ENCODE measurements around the gene PCNX4. TPM values are rescaled to one million over a fixed set of nuclear protein-coding genes. Genes with fewer than 3 reads are reported as not detected.

Gene PCNX4
- total RNA-seq, 2 experiments from 2014 or later, result 49.1 to 54.4 TPM

DNA sequence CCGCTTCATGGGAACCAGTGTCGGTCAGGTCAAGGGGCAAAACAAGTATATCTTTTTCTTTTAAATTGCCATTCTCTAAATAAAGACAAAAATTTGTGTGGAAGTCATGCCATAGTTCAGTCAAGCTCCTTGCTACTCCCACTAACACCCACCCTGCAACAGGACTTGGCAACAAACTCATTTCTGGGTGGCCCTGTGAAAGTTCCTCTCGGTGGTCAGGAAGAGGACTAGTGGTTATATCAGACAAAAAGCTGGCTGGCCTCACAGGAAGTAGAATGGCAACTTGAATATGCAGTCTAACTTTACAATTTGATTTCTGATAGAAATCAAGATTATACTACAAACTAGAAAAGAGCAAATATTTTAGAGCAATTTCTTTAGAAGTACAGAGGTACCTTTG, 62.3 kb downstream of the PCNX4 start:
- no peak for DNase-seq (ENCODE audit: low spot score)
- no peaks in the 10 kb centered on the region for H3K9me3 ChIP-seq (ENCODE audit: low read length)
- H3K79me2 ChIP-seq (ENCODE audit: insufficient read depth, low read depth, low read length), result no peaks in the 10 kb centered on the region
- intact Hi-C loops (cut with micrococcal nuclease; ENCODE audit: unreplicated experiment), result no loop called here
- H3K9me2 ChIP-seq (ENCODE audit: insufficient read depth, low read length), result no peaks in the 10 kb centered on the region
- no peaks in the 10 kb centered on the region for H4K20me1 ChIP-seq (ENCODE audit: insufficient read depth, low read length)
- H3K4me2 ChIP-seq (ENCODE audit: low read length), result no peak overlapping the region
- no peak overlapping the region for H2AFZ ChIP-seq (ENCODE audit: low read length)
- peaks cover 16% of the 10 kb centered on the region for H3K4me1 ChIP-seq (ENCODE audit: insufficient read depth, low read length, poor library complexity, severe bottlenecking)
- BruUV-seq (replicated peaks), result no TSS peak
- POLR2A ChIA-PET, result interaction anchor here (0.6 to 1.0 kb wide), 3 partner anchors 12 to 193 kb away, joined by 3 to 4 read pairs (median 3); no protein-coding TSS in a partner anchor
- CTCF ChIA-PET (ENCODE audit: unreplicated experiment), result interaction anchor here (1.1 kb wide), 1 partner anchor 24 kb away, joined by 3 read pairs; no protein-coding TSS in a partner anchor
- TF ChIP-seq, protein P1, sequence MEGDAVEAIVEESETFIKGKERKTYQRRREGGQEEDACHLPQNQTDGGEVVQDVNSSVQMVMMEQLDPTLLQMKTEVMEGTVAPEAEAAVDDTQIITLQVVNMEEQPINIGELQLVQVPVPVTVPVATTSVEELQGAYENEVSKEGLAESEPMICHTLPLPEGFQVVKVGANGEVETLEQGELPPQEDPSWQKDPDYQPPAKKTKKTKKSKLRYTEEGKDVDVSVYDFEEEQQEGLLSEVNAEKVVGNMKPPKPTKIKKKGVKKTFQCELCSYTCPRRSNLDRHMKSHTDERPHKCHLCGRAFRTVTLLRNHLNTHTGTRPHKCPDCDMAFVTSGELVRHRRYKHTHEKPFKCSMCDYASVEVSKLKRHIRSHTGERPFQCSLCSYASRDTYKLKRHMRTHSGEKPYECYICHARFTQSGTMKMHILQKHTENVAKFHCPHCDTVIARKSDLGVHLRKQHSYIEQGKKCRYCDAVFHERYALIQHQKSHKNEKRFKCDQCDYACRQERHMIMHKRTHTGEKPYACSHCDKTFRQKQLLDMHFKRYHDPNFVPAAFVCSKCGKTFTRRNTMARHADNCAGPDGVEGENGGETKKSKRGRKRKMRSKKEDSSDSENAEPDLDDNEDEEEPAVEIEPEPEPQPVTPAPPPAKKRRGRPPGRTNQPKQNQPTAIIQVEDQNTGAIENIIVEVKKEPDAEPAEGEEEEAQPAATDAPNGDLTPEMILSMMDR (conservative IDR thresholded peaks at IDR 0.05; ENCODE audit: low read length), result no peak
- no peak for TF ChIP-seq EZH2phosphoT487 (IDR thresholded peaks at IDR 0.05; ENCODE audit: borderline replicate concordance, low read depth, low read length)
- H3K4me3 ChIP-seq (ENCODE audit: low read depth, low read length, poor library complexity, severe bottlenecking), result no peak overlapping the region
- peaks cover 55% of the 10 kb centered on the region for H3K36me3 ChIP-seq (ENCODE audit: insufficient read depth, low read length)
- H3K27ac ChIP-seq (ENCODE audit: low read depth, low read length, poor library complexity, severe bottlenecking), result no peak overlapping the region

DNA sequence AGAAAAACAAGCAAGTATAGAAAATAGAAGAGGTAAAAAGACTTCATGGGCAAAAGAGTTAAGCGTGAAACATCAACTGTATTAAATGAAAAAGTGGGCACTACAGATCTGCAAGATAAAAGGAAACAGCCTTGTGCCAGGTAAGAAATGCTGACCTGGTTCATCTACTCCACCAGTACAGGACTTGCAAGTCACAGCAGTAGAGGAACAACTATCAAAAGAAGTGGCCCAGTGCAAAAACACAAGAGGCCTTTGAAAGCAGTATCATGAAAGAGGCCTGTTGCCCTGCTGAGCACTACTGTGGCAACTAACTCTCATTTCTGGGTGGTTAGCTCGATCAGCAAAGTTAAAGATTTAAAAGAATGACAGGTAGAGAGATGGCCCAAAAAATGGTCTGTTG, 62.9 kb downstream of the PCNX4 start:
- Histone ChIP-seq H3K9me3 (ENCODE audit: low read length) (no peaks in the 10 kb centered on the region), H2AFZ (ENCODE audit: low read length) (no peak overlapping the region), H3K4me3 (ENCODE audit: low read depth, low read length, poor library complexity, severe bottlenecking) (no peak overlapping the region), H3K4me2 (ENCODE audit: low read length) (no peak overlapping the region), H3K79me2 (ENCODE audit: insufficient read depth, low read depth, low read length) (no peaks in the 10 kb centered on the region), H3K4me1 (ENCODE audit: insufficient read depth, low read length, poor library complexity, severe bottlenecking) (peaks cover 16% of the 10 kb centered on the region), H3K36me3 (ENCODE audit: insufficient read depth, low read length) (peaks cover 51% of the 10 kb centered on the region), H3K9me2 (ENCODE audit: insufficient read depth, low read length) (no peaks in the 10 kb centered on the region), H3K27ac (ENCODE audit: low read depth, low read length, poor library complexity, severe bottlenecking) (no peak overlapping the region), H4K20me1 (ENCODE audit: insufficient read depth, low read length) (no peaks in the 10 kb centered on the region)
- TF ChIP-seq, protein P1 (conservative IDR thresholded peaks at IDR 0.05; ENCODE audit: low read length), result no peak
- TF ChIP-seq EZH2phosphoT487 (IDR thresholded peaks at IDR 0.05; ENCODE audit: borderline replicate concordance, low read depth, low read length), result no peak
- ChIA-PET POLR2A (interaction anchor here (0.9 to 1.0 kb wide), 2 partner anchors 9 to 11 kb away, joined by 4 to 6 read pairs; no protein-coding TSS in a partner anchor), CTCF (ENCODE audit: unreplicated experiment) (interaction anchor here (1.1 kb wide), 1 partner anchor 25 kb away, joined by 3 read pairs; no protein-coding TSS in a partner anchor)
- no TSS peak for BruUV-seq (replicated peaks)
- DNase-seq (ENCODE audit: low spot score), result no peak
- intact Hi-C loops (cut with micrococcal nuclease; ENCODE audit: unreplicated experiment), result no loop called here

DNA sequence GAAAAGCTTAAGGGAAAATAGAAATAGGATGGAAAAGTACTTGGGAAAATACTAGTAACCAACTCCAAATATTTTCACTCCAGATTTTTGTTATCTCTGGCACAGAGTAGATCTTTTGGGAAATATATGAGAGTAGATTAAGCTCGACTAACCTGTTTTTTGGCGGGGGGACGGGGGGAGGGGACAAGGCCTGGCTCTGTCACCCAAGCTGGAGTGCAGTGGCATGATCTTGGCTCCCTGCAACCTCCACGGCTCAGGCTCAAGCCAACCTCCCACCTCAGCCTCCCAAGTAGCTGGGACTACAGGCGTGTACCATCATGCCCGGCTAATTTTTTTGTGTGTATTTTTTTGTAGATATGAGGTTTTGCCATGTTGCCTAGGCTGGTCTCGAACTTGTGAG, 68.7 kb downstream of the PCNX4 start:
- H3K9me3 ChIP-seq (ENCODE audit: low read length), result no peaks in the 10 kb centered on the region
- peaks cover 10% of the 10 kb centered on the region for H3K36me3 ChIP-seq (ENCODE audit: insufficient read depth, low read length)
- no peak overlapping the region for H3K4me3 ChIP-seq (ENCODE audit: low read depth, low read length, poor library complexity, severe bottlenecking)
- ChIA-PET POLR2A (interaction anchor here (0.6 to 2.0 kb wide), 15 partner anchors 9 to 976 kb away, joined by 3 to 13 read pairs (median 4); no protein-coding TSS in a partner anchor), CTCF (ENCODE audit: unreplicated experiment) (interaction anchor here (1.0 kb wide), 1 partner anchor 94 kb away, joined by 9 read pairs; no protein-coding TSS in a partner anchor)
- DNase-seq (ENCODE audit: low spot score), result no peak
- H3K79me2 ChIP-seq (ENCODE audit: insufficient read depth, low read depth, low read length), result peaks cover 14% of the 10 kb centered on the region; the same call in 1 of the 2 replicates
- H3K4me1 ChIP-seq (ENCODE audit: insufficient read depth, low read length, poor library complexity, severe bottlenecking), result peaks cover 15% of the 10 kb centered on the region
- BruUV-seq (replicated peaks), result no TSS peak
- intact Hi-C loops (cut with micrococcal nuclease; ENCODE audit: unreplicated experiment), result no loop called here
- no peaks in the 10 kb centered on the region for H3K9me2 ChIP-seq (ENCODE audit: insufficient read depth, low read length)
- no peak overlapping the region for H3K27ac ChIP-seq (ENCODE audit: low read depth, low read length, poor library complexity, severe bottlenecking)
- no peak overlapping the region for H3K4me2 ChIP-seq (ENCODE audit: low read length)
- H2AFZ ChIP-seq (ENCODE audit: low read length), result no peak overlapping the region
- no peak for TF ChIP-seq EZH2phosphoT487 (IDR thresholded peaks at IDR 0.05; ENCODE audit: borderline replicate concordance, low read depth, low read length)
- no peaks in the 10 kb centered on the region for H4K20me1 ChIP-seq (ENCODE audit: insufficient read depth, low read length)

Data from OCI-LY7 (cell line).